ENCODE measurements around the gene CIC. TPM values are rescaled to one million over a fixed set of nuclear protein-coding genes. Genes with fewer than 3 reads are reported as not detected.

Gene CIC
- total and polyA plus RNA-seq, 2 experiments from 2014 or later = 18.1 to 55.5 TPM

DNA sequence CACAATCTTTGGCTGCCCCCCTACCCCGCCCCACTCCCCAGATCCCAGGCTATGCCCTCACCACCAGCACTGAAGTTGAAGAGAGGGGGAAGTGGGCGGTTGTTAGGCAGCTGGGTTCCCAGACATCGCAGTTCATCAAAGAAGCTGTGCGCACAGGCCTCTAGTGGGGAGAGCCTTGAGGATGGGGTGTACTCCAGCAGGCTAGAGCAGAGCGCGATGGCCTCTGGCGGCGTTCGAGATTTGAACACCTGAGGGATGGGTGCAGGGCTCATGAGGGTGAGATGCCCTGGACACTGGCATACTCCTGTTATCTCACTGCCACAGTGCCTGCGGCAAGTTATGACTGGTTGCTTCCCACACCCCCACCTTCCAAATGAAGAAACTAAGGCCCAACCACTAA, 36.6 kb upstream of the CIC start:
- H3K9me3 ChIP-seq (ENCODE audit: low read depth) = no peaks in the 10 kb centered on the region
- H3K36me3 ChIP-seq = peaks cover 47% of the 10 kb centered on the region
- H3K27ac ChIP-seq = no peak overlapping the region
- DNase-seq (ENCODE audit: low read depth in 1 of 2, low spot score in 1 of 2) = no peak
- H3K4me1 ChIP-seq (ENCODE audit: low read depth) = no peaks in the 10 kb centered on the region
- no peak overlapping the region for H3K4me3 ChIP-seq
- no peaks in the 10 kb centered on the region for H3K27me3 ChIP-seq
- TF ChIP-seq, protein P1, sequence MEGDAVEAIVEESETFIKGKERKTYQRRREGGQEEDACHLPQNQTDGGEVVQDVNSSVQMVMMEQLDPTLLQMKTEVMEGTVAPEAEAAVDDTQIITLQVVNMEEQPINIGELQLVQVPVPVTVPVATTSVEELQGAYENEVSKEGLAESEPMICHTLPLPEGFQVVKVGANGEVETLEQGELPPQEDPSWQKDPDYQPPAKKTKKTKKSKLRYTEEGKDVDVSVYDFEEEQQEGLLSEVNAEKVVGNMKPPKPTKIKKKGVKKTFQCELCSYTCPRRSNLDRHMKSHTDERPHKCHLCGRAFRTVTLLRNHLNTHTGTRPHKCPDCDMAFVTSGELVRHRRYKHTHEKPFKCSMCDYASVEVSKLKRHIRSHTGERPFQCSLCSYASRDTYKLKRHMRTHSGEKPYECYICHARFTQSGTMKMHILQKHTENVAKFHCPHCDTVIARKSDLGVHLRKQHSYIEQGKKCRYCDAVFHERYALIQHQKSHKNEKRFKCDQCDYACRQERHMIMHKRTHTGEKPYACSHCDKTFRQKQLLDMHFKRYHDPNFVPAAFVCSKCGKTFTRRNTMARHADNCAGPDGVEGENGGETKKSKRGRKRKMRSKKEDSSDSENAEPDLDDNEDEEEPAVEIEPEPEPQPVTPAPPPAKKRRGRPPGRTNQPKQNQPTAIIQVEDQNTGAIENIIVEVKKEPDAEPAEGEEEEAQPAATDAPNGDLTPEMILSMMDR (IDR thresholded peaks at IDR 0.05; ENCODE audit: low read depth, low read length) = no peak

DNA sequence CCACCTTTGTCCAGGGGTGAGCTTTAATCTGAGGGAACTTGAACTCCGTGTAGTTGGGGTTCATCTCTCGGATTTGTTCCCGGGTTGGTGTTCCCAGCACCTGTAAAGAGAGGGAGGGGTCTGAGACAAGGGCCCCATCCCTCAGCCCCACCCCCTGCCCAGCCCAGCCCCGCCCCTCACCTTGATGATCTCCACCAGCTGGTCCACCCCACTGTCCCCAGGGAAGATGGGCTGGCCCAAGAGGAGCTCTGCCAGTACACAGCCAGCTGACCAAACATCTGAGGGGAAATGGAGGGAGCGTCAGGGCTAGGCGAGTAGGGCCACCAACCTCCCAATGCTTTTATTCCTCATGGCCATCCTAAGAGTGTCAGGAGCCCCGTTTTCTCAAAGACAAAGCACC, 35.9 kb upstream of the CIC start:
- Histone ChIP-seq H3K4me1 (ENCODE audit: low read depth) (no peaks in the 10 kb centered on the region), H3K36me3 (peaks cover 47% of the 10 kb centered on the region), H3K27me3 (no peaks in the 10 kb centered on the region), H3K9me3 (ENCODE audit: low read depth) (no peaks in the 10 kb centered on the region), H3K4me3 (no peak overlapping the region), H3K27ac (no peak overlapping the region)
- TF ChIP-seq, protein P1 (IDR thresholded peaks at IDR 0.05; ENCODE audit: low read depth, low read length) = no peak
- DNase-seq (ENCODE audit: low read depth in 1 of 2, low spot score in 1 of 2) = no peak

DNA sequence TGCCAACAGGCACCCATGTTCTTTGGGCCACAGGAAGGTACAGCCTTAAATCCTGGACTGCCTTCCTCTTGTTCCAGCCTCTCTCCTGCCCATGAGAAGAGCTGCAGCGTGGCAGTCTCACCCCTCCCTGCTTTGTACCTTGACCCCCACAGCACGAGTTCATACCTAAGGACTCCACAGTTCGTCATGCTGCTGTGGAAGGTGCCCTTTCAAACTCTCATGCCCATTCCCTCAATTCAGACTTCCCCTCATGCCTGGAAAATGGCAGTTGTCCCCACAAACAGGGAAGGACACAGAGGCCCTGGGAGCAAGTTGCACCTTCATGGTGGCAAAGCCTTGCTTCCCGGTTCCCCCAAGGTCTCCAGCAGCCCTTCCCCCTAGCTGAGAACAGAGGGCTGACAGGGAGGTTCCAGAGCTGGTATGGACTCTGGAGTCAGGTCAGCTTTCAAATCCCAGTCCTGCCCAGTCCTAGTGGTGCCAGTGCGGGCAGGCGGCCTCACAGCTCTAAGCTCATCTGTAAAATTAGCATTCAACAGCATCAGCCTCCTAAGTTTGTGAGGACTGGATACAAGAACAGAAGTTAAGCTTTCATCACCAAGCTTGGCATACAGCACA, 35.3 kb upstream of the CIC start:
- Histone ChIP-seq H3K4me1 (ENCODE audit: low read depth) (no peaks in the 10 kb centered on the region), H3K27me3 (no peaks in the 10 kb centered on the region), H3K4me3 (no peak overlapping the region), H3K27ac (no peak overlapping the region), H3K9me3 (ENCODE audit: low read depth) (no peaks in the 10 kb centered on the region), H3K36me3 (peaks cover 47% of the 10 kb centered on the region)
- no peak for DNase-seq (ENCODE audit: low read depth in 1 of 2, low spot score in 1 of 2)
- TF ChIP-seq, protein P1 (IDR thresholded peaks at IDR 0.05; ENCODE audit: low read depth, low read length) = no peak

DNA sequence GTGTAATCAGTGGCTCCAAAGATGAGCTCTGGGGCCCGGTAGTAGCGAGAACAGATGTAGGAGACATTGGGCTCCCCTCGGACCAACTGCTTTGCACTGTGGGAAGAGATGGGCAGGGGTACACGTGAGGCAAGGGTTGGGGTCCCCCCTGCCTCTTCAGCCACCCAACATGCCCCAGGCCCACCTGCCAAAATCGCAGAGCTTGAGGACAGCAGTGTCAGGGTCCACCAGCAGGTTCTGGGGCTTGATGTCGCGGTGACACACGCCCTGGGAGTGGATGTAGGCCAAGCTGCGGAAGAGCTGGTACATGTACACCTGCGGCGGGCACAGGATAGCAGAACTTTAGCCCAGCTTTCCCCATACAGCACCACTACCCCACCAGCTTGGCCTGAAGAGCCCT, 34.7 kb upstream of the CIC start:
- Histone ChIP-seq H3K4me1 (ENCODE audit: low read depth) (no peaks in the 10 kb centered on the region), H3K27me3 (no peaks in the 10 kb centered on the region), H3K9me3 (ENCODE audit: low read depth) (no peaks in the 10 kb centered on the region), H3K27ac (no peak overlapping the region), H3K4me3 (no peak overlapping the region), H3K36me3 (peaks cover 47% of the 10 kb centered on the region)
- TF ChIP-seq, protein P1 (IDR thresholded peaks at IDR 0.05; ENCODE audit: low read depth, low read length) = no peak
- DNase-seq (ENCODE audit: low read depth in 1 of 2, low spot score in 1 of 2) = no peak

DNA sequence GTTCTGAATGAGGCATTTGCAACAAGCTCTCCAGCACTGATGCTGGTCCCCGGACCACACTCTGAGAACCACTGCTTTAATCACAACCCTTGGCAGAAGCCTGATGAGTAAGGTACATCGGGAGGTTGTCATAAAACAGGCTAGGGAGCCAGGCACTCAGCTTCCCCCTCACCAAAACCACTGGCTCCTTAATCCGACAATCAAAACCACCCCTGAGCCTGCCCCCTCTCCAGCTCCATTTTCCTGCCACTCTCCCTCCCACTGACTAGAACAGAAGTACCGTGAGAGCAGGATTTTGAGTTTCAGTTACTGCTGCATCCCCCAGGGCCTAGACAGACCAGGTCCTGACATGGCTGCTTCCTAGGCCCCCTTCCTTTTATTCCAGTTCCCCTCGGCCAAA, 33.9 kb upstream of the CIC start:
- H3K4me3 ChIP-seq = no peak overlapping the region
- TF ChIP-seq, protein P1 (IDR thresholded peaks at IDR 0.05; ENCODE audit: low read depth, low read length) = no peak
- H3K9me3 ChIP-seq (ENCODE audit: low read depth) = no peaks in the 10 kb centered on the region
- peaks cover 43% of the 10 kb centered on the region for H3K36me3 ChIP-seq
- no peak for DNase-seq (ENCODE audit: low read depth in 1 of 2, low spot score in 1 of 2)
- no peak overlapping the region for H3K27ac ChIP-seq
- H3K27me3 ChIP-seq = no peaks in the 10 kb centered on the region
- H3K4me1 ChIP-seq (ENCODE audit: low read depth) = no peaks in the 10 kb centered on the region
